Cardiac muscle cell (in vitro differentiated cells and primary cell): ENCODE data around the gene MAMLD1. TPM values are rescaled to one million over a fixed set of nuclear protein-coding genes. Genes with fewer than 3 reads are reported as not detected.

Source experiments
- DNase-seq, 2 donors: peaks; one replicate each; pipeline versions ENCODE4 v3.0.0 to v3.0.0-alpha.2; 2010 to 2017; ENCODE audit warnings: low read depth in 1 of 2, low spot score in 1 of 2
- H3K27ac ChIP-seq: fragments of 200-600 bp; sonication (generic); 2 replicates; pipeline ENCODE4 v1.5.1; 2016
- H3K27me3 ChIP-seq: fragments of 200-600 bp; sonication (generic); 2 replicates; pipeline ENCODE4 v1.6.0; 2016; ENCODE audit warnings: control low read depth
- H3K36me3 ChIP-seq: fragments of 200-600 bp; sonication (generic); 2 replicates; pipeline ENCODE4 v1.5.1; 2016; ENCODE audit warnings: control low read depth
- H3K4me1 ChIP-seq: fragments of 200-600 bp; sonication (generic); 2 replicates; pipeline ENCODE4 v1.8.1; 2017; ENCODE audit warnings: low read depth, mild to moderate bottlenecking, mixed run types
- H3K4me3 ChIP-seq: fragments of 200-600 bp; sonication (generic); 2 replicates; pipeline ENCODE4 v1.5.1; 2016; ENCODE audit warnings: mild to moderate bottlenecking
- H3K9me3 ChIP-seq: fragments of 200-600 bp; sonication (generic); 2 replicates; pipeline ENCODE4 v1.5.1; 2017; ENCODE audit warnings: low read depth, mild to moderate bottlenecking, control low read depth
- CTCF ChIP-seq: IDR thresholded peaks from 2 replicates; pipeline ENCODE4 v1.5.1; 2012; ENCODE audit warnings: low read depth, mild to moderate bottlenecking, low read length
- polyA plus RNA-seq: library from polyadenylated mRNA; unstranded; fragments of >200 nt; fragmentation: Nextera tagmentation; extraction: Ambion mirVana; gene quantifications from 2 replicates; pipeline ENCODE4 v1.2.1, GENCODE V29; 2016
- total RNA-seq: library from RNA; depleted of rRNA; stranded (reverse); fragments of >200 nt; gene quantifications from 2 replicates; pipeline ENCODE4 v1.2.3, GENCODE V29; 2016

MAMLD1 gene
- total and polyA plus RNA-seq, 2 experiments from 2014 or later, result 0.15 to 0.48 TPM

- DNase-seq, result no peak
- no peak for TF ChIP-seq CTCF
- Histone ChIP-seq H3K4me1 (no peaks in the 10 kb centered on the region), H3K36me3 (no peaks in the 10 kb centered on the region), H3K9me3 (no peaks in the 10 kb centered on the region), H3K4me3 (no peak overlapping the region), H3K27ac (no peak overlapping the region), H3K27me3 (no peaks in the 10 kb centered on the region)
These were observed 48.5 kb downstream of the MAMLD1 start for GRCh38 chrX:150411656-150412055.

- no peaks in the 10 kb centered on the region for H3K9me3 ChIP-seq
- TF ChIP-seq CTCF, result no peak
- H3K4me1 ChIP-seq, result no peaks in the 10 kb centered on the region
- no peaks in the 10 kb centered on the region for H3K36me3 ChIP-seq
- H3K27me3 ChIP-seq, result no peaks in the 10 kb centered on the region
- DNase-seq, result no peak
- H3K4me3 ChIP-seq, result no peak overlapping the region
- H3K27ac ChIP-seq, result no peak overlapping the region
These were observed 51.1 kb downstream of the MAMLD1 start for GRCh38 chrX:150414228-150414627.

- Histone ChIP-seq H3K4me3 (no peak overlapping the region), H3K36me3 (no peaks in the 10 kb centered on the region), H3K27me3 (no peaks in the 10 kb centered on the region), H3K27ac (no peak overlapping the region), H3K4me1 (no peaks in the 10 kb centered on the region), H3K9me3 (no peaks in the 10 kb centered on the region)
- TF ChIP-seq CTCF, result no peak
- DNase-seq, result no peak
These were observed 53.4 kb downstream of the MAMLD1 start for GRCh38 chrX:150416469-150416868.

GRCh38 chrX:150421816-150422215 is 58.7 kb downstream of the MAMLD1 start:
- TF ChIP-seq CTCF, result no peak
- H3K27me3 ChIP-seq, result no peaks in the 10 kb centered on the region
- no peaks in the 10 kb centered on the region for H3K9me3 ChIP-seq
- peak in 1 of 2 donors; percentile 34 for DNase-seq
- H3K4me3 ChIP-seq, result no peak overlapping the region
- no peak overlapping the region for H3K27ac ChIP-seq
- H3K36me3 ChIP-seq, result no peaks in the 10 kb centered on the region
- no peaks in the 10 kb centered on the region for H3K4me1 ChIP-seq

- no peak for TF ChIP-seq CTCF
- Histone ChIP-seq H3K36me3 (no peaks in the 10 kb centered on the region), H3K9me3 (no peaks in the 10 kb centered on the region), H3K27me3 (no peaks in the 10 kb centered on the region), H3K27ac (no peak overlapping the region), H3K4me1 (no peaks in the 10 kb centered on the region), H3K4me3 (no peak overlapping the region)
- peak in 1 of 2 donors; percentile 81 for DNase-seq
These were observed 66.5 kb downstream of the MAMLD1 start for GRCh38 chrX:150429594-150429993.

GRCh38 chrX:150436195-150436594 is 73.1 kb downstream of the MAMLD1 start:
- H3K4me3 ChIP-seq, result no peak overlapping the region
- H3K36me3 ChIP-seq, result no peaks in the 10 kb centered on the region
- no peak for DNase-seq
- no peak for TF ChIP-seq CTCF
- no peaks in the 10 kb centered on the region for H3K27me3 ChIP-seq
- no peak overlapping the region for H3K27ac ChIP-seq
- no peaks in the 10 kb centered on the region for H3K9me3 ChIP-seq
- no peaks in the 10 kb centered on the region for H3K4me1 ChIP-seq
